ENCODE results near the gene CSTPP1. TPM values are rescaled to one million over a fixed set of nuclear protein-coding genes. Genes with fewer than 3 reads are reported as not detected.
A peak's percentile ranks its signal among the peaks of the same experiment; 100 is the strongest.

Gene CSTPP1
- total RNA-seq, 4 donors from 2014 or later, result 9.8 to 14.3 (median 11.1) TPM

DNA sequence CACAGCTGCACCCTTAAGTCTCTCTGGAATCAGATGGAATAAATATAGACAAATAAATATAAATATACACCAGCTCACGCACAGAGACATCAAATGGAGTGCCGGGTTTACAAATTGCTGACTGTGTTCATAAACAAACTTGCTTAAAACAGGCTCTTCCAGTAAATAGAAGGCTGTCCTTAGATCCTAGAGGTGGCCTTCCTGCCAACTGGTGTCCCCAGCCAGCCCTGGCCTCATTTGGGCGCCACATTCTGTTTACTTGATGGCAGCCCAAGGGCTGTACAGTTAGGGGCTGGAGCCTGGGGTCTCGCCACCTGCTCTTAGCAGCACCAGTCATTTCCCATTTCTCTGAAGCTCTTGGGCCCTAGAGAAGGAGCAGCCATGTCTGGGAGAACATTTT, 219.3 kb downstream of the CSTPP1 start:
- no peak for DNase-seq (ENCODE audit: low spot score)
- no peak for ATAC-seq (ENCODE audit: low FRiP score)
- TF ChIP-seq, protein P1, sequence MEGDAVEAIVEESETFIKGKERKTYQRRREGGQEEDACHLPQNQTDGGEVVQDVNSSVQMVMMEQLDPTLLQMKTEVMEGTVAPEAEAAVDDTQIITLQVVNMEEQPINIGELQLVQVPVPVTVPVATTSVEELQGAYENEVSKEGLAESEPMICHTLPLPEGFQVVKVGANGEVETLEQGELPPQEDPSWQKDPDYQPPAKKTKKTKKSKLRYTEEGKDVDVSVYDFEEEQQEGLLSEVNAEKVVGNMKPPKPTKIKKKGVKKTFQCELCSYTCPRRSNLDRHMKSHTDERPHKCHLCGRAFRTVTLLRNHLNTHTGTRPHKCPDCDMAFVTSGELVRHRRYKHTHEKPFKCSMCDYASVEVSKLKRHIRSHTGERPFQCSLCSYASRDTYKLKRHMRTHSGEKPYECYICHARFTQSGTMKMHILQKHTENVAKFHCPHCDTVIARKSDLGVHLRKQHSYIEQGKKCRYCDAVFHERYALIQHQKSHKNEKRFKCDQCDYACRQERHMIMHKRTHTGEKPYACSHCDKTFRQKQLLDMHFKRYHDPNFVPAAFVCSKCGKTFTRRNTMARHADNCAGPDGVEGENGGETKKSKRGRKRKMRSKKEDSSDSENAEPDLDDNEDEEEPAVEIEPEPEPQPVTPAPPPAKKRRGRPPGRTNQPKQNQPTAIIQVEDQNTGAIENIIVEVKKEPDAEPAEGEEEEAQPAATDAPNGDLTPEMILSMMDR (IDR thresholded peaks at IDR 0.05), result no peak

DNA sequence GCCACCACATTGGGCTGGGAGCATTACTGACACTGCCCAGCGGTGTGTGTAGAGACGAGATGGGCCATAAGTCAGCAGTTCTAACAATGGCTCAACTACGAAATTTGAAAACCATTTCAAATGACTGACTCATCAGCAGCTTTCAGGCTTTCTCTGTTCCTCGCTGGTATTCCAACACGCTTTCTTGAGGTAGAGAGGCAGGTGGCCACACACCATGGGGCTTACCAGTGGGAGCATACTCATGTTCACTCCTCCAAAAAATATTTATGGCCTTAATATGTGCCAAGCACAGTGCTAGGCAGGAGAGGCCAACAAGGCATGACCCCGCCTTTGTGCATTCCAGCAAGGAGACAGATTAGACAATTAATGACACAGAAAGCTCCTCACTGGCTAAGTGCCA, 219.8 kb downstream of the CSTPP1 start:
- ATAC-seq (ENCODE audit: low FRiP score) (no peak), DNase-seq (ENCODE audit: low spot score) (no peak)
- TF ChIP-seq, protein P1 (IDR thresholded peaks at IDR 0.05), result no peak

DNA sequence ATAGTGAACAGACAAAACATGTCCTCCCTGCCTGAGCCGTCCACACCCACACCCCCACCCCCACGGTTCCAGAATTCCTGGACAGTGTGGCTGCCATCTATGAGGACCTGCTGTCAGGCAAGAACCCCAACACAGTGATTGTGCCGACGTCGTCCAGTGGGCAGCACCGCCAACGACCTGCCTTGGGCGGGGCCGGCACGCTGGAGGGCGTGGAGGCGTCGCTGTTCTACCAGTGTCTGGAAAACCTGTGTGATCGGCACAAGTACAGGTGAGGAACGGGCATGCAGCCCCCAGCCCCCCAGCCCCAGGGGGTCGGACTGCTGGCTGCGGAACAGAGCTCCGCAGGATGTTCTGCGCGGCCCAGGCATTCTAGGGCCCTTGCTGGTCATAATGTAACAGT, 220.4 kb downstream of the CSTPP1 start:
- ATAC-seq (ENCODE audit: low FRiP score) (no peak), DNase-seq (ENCODE audit: low spot score) (no peak)
- TF ChIP-seq, protein P1 (IDR thresholded peaks at IDR 0.05), result no peak

DNA sequence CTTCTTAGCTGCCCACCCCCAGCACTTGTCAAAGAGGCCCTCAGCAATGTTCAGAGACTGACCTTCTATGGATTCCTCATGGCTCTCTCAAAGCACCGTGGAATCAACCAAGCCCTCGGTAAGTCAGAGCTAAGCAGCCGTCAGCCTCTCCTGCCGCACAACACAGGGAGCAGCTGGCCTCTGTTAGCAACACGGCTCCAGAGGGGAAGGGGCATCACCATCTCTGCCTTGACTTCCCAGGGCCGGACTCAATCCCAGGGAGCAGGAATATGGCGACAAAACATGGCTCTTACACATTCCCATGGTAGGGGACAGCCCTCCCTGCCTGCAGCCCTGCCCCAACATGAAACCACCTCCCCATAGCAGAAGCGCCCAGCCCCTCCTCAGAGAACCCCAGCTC, 221.2 kb downstream of the CSTPP1 start:
- ATAC-seq (ENCODE audit: low FRiP score), result no peak
- TF ChIP-seq, protein P1 (IDR thresholded peaks at IDR 0.05), result no peak
- DNase-seq (ENCODE audit: low spot score), result no peak

DNA sequence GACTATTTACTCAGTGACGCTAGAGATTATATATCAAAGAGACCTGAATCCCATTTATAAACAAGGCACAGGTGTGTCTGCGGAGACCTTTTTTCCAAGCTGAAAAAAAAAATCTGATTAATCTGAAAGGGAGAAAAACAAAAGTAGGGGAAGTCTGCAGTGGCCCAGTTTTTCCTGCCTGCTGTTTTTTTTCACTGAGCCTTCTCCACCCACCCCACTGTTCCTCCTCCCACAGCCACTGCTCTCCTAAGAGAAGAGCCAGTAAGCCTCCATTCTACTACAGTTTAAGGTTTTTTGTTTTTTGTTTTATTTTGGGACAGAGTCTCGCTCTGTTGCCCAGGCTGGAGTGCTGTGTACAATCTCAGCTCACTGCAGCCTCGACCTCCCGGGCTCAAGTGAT, 221.7 kb downstream of the CSTPP1 start:
- TF ChIP-seq, protein P1 (IDR thresholded peaks at IDR 0.05), result no peak
- DNase-seq (ENCODE audit: low spot score) (no peak), ATAC-seq (ENCODE audit: low FRiP score) (no peak)

DNA sequence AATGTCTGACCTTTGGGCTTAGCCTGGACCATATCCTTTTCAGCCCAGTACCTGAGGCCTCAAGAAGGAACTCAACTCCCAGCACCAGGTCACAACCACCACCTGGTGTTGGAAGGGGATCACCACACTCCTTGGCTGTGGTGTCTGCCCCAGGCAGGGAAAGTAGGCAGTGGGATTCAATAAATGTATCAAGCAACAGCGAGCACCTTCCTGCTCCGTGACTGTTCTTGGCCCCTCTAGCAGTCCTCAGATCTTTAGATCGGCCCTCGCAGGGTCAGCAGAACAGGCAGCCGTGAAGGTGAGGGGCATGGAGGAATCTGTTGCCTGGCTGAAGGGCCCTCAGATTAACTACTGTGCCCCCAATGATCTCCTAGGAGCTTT, 224.2 kb downstream of the CSTPP1 start:
- no peak for ATAC-seq (ENCODE audit: low FRiP score)

DNA sequence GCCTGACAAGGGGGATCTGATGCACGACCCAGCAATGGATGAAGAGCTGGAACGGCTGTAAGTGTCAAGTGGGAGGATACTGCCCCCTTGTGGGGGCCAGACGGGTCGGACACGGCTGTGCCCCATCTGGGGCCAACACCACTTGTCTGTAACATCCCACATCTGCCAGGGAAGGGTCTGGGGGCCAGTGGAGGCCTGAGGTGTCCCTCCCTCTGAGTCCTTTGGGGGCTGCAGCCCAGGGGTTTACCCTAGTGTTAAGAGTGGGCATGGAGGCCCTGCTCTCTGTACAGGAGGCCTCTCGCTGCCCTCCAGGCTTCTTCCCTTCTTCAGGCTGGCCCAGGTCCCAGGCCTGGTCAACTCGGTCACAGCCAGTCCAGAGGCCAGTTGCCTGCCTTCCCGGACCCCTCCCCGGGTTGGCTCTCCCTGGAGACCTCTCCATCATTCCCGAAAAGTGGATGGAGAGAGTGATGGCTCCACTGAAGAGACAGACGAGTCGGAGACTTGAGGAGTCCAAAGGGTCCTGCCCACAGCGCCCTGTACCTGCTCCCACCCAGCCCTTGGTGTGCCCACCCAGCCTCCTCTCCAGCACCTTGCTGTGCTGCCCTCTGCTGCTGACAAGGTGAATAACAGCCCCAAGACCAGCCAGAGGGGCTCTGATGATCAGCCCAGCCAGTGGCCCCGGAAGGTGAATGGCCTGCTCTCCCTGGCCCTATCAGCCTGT, 224.7 kb downstream of the CSTPP1 start:
- ATAC-seq (ENCODE audit: low FRiP score) (peak; percentile 61), DNase-seq (ENCODE audit: low spot score) (no peak)
- TF ChIP-seq, protein P1 (IDR thresholded peaks at IDR 0.05), result peak in 1 of 3 donors; percentile 24

More for the DNA sequence above, 224.2 kb downstream of the CSTPP1 start:
- TF ChIP-seq, protein P1 (IDR thresholded peaks at IDR 0.05), result no peak
- no peak for DNase-seq (ENCODE audit: low spot score)
